ENCODE measurements around the gene GADL1.

The GADL1 gene

GRCh38 chr3:30711867-30712266 lies 182.6 kb downstream of the GADL1 start:
- Histone ChIP-seq H3K27me3 (ENCODE audit: insufficient read depth, low read length) (no peaks in the 10 kb centered on the region), H2AFZ (ENCODE audit: low read length) (peak overlapping the region; percentile 30; the same call in 1 of the 2 replicates), H3K36me3 (ENCODE audit: insufficient read depth, low read length) (no peaks in the 10 kb centered on the region; the same call in 1 of the 2 replicates), H3K4me1 (ENCODE audit: insufficient read depth, low read length, severe bottlenecking) (peaks cover 22% of the 10 kb centered on the region), H4K20me1 (ENCODE audit: insufficient read depth, low read length) (no peaks in the 10 kb centered on the region), H3F3A (ENCODE audit: insufficient read depth, low read length) (no peaks in the 10 kb centered on the region), H3K9me3 (ENCODE audit: low read length) (peaks cover 9% of the 10 kb centered on the region; the same call in 1 of the 2 replicates), H3K4me3 (ENCODE audit: low read depth, low read length, poor library complexity, severe bottlenecking) (no peak overlapping the region), H3K27ac (ENCODE audit: low read depth, low read length, poor library complexity, severe bottlenecking) (no peak overlapping the region), H3K9me2 (ENCODE audit: low read depth, low read length) (no peaks in the 10 kb centered on the region), H3K79me2 (ENCODE audit: insufficient read depth, low read length) (no peaks in the 10 kb centered on the region), H3K4me2 (ENCODE audit: low read length) (no peak overlapping the region), H3K9ac (ENCODE audit: low read length) (no peak overlapping the region)
- TF ChIP-seq EZH2 (IDR thresholded peaks at IDR 0.05; ENCODE audit: borderline replicate concordance, low read length) = no peak
- TF ChIP-seq, protein P1, sequence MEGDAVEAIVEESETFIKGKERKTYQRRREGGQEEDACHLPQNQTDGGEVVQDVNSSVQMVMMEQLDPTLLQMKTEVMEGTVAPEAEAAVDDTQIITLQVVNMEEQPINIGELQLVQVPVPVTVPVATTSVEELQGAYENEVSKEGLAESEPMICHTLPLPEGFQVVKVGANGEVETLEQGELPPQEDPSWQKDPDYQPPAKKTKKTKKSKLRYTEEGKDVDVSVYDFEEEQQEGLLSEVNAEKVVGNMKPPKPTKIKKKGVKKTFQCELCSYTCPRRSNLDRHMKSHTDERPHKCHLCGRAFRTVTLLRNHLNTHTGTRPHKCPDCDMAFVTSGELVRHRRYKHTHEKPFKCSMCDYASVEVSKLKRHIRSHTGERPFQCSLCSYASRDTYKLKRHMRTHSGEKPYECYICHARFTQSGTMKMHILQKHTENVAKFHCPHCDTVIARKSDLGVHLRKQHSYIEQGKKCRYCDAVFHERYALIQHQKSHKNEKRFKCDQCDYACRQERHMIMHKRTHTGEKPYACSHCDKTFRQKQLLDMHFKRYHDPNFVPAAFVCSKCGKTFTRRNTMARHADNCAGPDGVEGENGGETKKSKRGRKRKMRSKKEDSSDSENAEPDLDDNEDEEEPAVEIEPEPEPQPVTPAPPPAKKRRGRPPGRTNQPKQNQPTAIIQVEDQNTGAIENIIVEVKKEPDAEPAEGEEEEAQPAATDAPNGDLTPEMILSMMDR (IDR thresholded peaks at IDR 0.05; ENCODE audit: low read length) = no peak

DNA sequence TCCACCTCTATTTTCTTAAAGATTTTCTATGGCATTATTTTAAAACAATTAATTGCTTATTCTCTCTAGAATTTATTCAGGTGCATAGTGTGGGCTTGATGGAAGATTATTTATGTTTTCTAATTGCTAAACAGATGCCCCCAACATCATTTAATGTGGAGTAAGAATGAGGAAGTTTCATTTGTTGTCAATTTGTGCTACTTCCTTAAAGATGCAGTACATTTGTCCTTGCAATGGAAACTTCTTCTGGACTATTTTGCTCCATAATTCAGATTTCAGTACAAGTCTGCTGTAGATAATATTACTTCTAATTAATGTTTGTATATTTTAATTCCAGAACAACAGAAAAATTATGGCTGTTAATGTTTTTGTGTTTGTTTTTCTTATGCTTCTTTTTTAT lies 183.3 kb downstream of the GADL1 start:
- H4K20me1 ChIP-seq (ENCODE audit: insufficient read depth, low read length) = no peaks in the 10 kb centered on the region
- H3K9ac ChIP-seq (ENCODE audit: low read length) = no peak overlapping the region
- H3K9me2 ChIP-seq (ENCODE audit: low read depth, low read length) = no peaks in the 10 kb centered on the region
- H3K4me3 ChIP-seq (ENCODE audit: low read depth, low read length, poor library complexity, severe bottlenecking) = no peak overlapping the region
- no peak overlapping the region for H3K27ac ChIP-seq (ENCODE audit: low read depth, low read length, poor library complexity, severe bottlenecking)
- peaks cover 22% of the 10 kb centered on the region for H3K4me1 ChIP-seq (ENCODE audit: insufficient read depth, low read length, severe bottlenecking)
- H3K79me2 ChIP-seq (ENCODE audit: insufficient read depth, low read length) = no peaks in the 10 kb centered on the region
- H3K36me3 ChIP-seq (ENCODE audit: insufficient read depth, low read length) = no peaks in the 10 kb centered on the region; the same call in 1 of the 2 replicates
- no peaks in the 10 kb centered on the region for H3K27me3 ChIP-seq (ENCODE audit: insufficient read depth, low read length)
- H3F3A ChIP-seq (ENCODE audit: insufficient read depth, low read length) = no peaks in the 10 kb centered on the region
- TF ChIP-seq, protein P1 (IDR thresholded peaks at IDR 0.05; ENCODE audit: low read length) = no peak
- TF ChIP-seq EZH2 (IDR thresholded peaks at IDR 0.05; ENCODE audit: borderline replicate concordance, low read length) = no peak
- no peak overlapping the region for H3K4me2 ChIP-seq (ENCODE audit: low read length)
- no peak overlapping the region for H2AFZ ChIP-seq (ENCODE audit: low read length)
- H3K9me3 ChIP-seq (ENCODE audit: low read length) = peaks cover 9% of the 10 kb centered on the region; the same call in 1 of the 2 replicates

GRCh38 chr3:30710017-30710416 lies 184.4 kb downstream of the GADL1 start:
- H2AFZ ChIP-seq (ENCODE audit: low read length) = no peak overlapping the region
- H3K9me3 ChIP-seq (ENCODE audit: low read length) = peaks cover 9% of the 10 kb centered on the region; the same call in 1 of the 2 replicates
- no peak overlapping the region for H3K4me3 ChIP-seq (ENCODE audit: low read depth, low read length, poor library complexity, severe bottlenecking)
- no peaks in the 10 kb centered on the region; the same call in 1 of the 2 replicates for H3K36me3 ChIP-seq (ENCODE audit: insufficient read depth, low read length)
- no peak overlapping the region for H3K4me2 ChIP-seq (ENCODE audit: low read length)
- H3K9me2 ChIP-seq (ENCODE audit: low read depth, low read length) = no peaks in the 10 kb centered on the region
- H4K20me1 ChIP-seq (ENCODE audit: insufficient read depth, low read length) = no peaks in the 10 kb centered on the region
- H3K4me1 ChIP-seq (ENCODE audit: insufficient read depth, low read length, severe bottlenecking) = peaks cover 22% of the 10 kb centered on the region
- H3K9ac ChIP-seq (ENCODE audit: low read length) = no peak overlapping the region
- H3F3A ChIP-seq (ENCODE audit: insufficient read depth, low read length) = no peaks in the 10 kb centered on the region
- no peak for TF ChIP-seq EZH2 (IDR thresholded peaks at IDR 0.05; ENCODE audit: borderline replicate concordance, low read length)
- TF ChIP-seq, protein P1 (IDR thresholded peaks at IDR 0.05; ENCODE audit: low read length) = no peak
- H3K79me2 ChIP-seq (ENCODE audit: insufficient read depth, low read length) = no peaks in the 10 kb centered on the region
- no peak overlapping the region for H3K27ac ChIP-seq (ENCODE audit: low read depth, low read length, poor library complexity, severe bottlenecking)
- H3K27me3 ChIP-seq (ENCODE audit: insufficient read depth, low read length) = no peaks in the 10 kb centered on the region

Data from OCI-LY1 (cell line).